HepG2 (cell line): ENCODE data around the gene RGR.

ENCODE experiments used
- BCL6 ChIP-seq: IDR thresholded peaks from 2 replicates; pipeline ENCODE4 v1.6.1; 2016; ENCODE audit warnings: missing genetic modification reagents, missing compliant biosample characterization
- DMAP1 ChIP-seq: IDR thresholded peaks from 2 replicates; pipeline ENCODE4 v1.6.1; 2016
- MTF2 ChIP-seq: sonication (generic); formaldehyde crosslinking; IDR thresholded peaks from 2 replicates; pipeline ENCODE4 v1.5.0; 2020; ENCODE audit warnings: missing genetic modification reagents, borderline replicate concordance
- NFIC ChIP-seq: IDR thresholded peaks from 2 replicates; pipeline ENCODE4 v1.6.1; 2012; ENCODE audit warnings: mild to moderate bottlenecking, low read length, inconsistent platforms
- SMC3 ChIP-seq: IDR thresholded peaks from 2 replicates; pipeline ENCODE4 v1.6.1; 2011; ENCODE audit warnings: low read length, improper control_type of control experiment
- TFE3 ChIP-seq: IDR thresholded peaks from 2 replicates; pipeline ENCODE4 v1.6.1; 2016
- YY1 ChIP-seq: IDR thresholded peaks from 2 replicates; pipeline ENCODE4 v1.6.1; 2011; ENCODE audit warnings: low read length, low read depth, moderate library complexity, mild to moderate bottlenecking; ENCODE audit not compliant: insufficient read depth, insufficient replicate concordance
- ZFP36 ChIP-seq: fragments of 150-350 bp; IDR thresholded peaks from 2 replicates; pipeline ENCODE4 v1.6.1; 2018; ENCODE audit warnings: borderline replicate concordance, low read length, low read depth; ENCODE audit not compliant: partially characterized antibody
- ZFP37 ChIP-seq: sonication (generic); formaldehyde crosslinking; IDR thresholded peaks from 2 replicates; pipeline ENCODE4 v1.4.0; 2020; ENCODE audit warnings: missing genetic modification reagents, borderline replicate concordance
- ZGPAT ChIP-seq: IDR thresholded peaks from 2 replicates; pipeline ENCODE4 v1.6.1; 2016; ENCODE audit warnings: mild to moderate bottlenecking
- ZNF264 ChIP-seq: sonication (generic); formaldehyde crosslinking; IDR thresholded peaks from 2 replicates; pipeline ENCODE4 v1.4.0; 2020; ENCODE audit warnings: missing genetic modification reagents
- ZNF563 ChIP-seq: sonication (generic); formaldehyde crosslinking; IDR thresholded peaks from 2 replicates; pipeline ENCODE4 v1.8.0; 2022; ENCODE audit warnings: mild to moderate bottlenecking, moderate library complexity, missing genetic modification reagents
- ZNF747 ChIP-seq: sonication (generic); formaldehyde crosslinking; IDR thresholded peaks from 2 replicates; pipeline ENCODE4 v1.8.1; 2023; ENCODE audit warnings: missing genetic modification reagents, mild to moderate bottlenecking, borderline replicate concordance

- no peak for TF ChIP-seq MTF2 (CRISPR knock-in tag)
- TF ChIP-seq ZNF563: no peak
- no peak for TF ChIP-seq TFE3 (CRISPR knock-in tag)
- TF ChIP-seq NFIC: no peak
- no peak for TF ChIP-seq DMAP1 (CRISPR knock-in tag)
- 0 out of 2 replicates have a peak, but pooled peaks have one; percentile 9 for TF ChIP-seq SMC3
- no peak for TF ChIP-seq ZFP37 (CRISPR knock-in tag)
- no peak for TF ChIP-seq ZFP36
- TF ChIP-seq ZNF264 (CRISPR knock-in tag): no peak
- no peak for TF ChIP-seq ZNF747
- no peak for TF ChIP-seq YY1
- TF ChIP-seq ZGPAT (CRISPR knock-in tag): no peak
- no peak for TF ChIP-seq BCL6
Measured at GRCh38 chr10:84214612-84215235, 30.1 kb upstream of the RGR start.
